Measurements from ENCODE around the gene ADAMTSL1. TPM values are rescaled to one million over a fixed set of nuclear protein-coding genes. Genes with fewer than 3 reads are reported as not detected.

The ADAMTSL1 gene
- total and polyA plus RNA-seq, 2 of the 8 experiments (the other 6 are each of a cell fraction or from before 2014, with no cell fraction given): 0.84 to 1.1 TPM

DNA sequence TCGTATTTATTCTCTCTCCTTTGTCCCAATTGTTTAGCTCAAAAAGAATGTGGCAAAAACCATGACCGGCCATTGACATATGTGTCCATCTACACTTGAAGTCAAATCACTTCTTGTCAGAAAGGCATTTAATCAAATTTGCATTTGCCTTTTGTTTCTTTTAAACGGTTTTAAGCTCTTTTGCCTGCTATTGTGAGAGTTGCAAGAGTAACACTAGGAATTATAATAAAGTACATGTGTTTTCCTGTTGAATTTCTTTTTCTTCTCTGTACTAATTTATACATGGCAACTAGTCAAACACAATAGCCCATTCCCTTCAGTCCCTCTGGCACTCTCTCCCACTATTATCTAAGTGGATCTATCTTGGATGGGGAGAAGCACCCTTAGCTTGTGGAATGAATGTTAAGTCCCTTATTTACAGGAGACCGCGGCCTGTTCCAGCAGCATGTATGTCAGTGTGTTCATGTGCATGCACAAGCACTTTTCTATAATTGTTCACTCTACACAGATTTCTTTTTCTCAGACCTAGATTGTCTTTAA lies 3.2 kb downstream of the ADAMTSL1 start:
- no peak overlapping the region for H3K4me3 ChIP-seq (ENCODE audit: extremely low read depth in 1 of 4, insufficient read depth in 2 of 4, low read depth in 3 of 4, low read length in 4 of 4)
- no peak for TF ChIP-seq RXRA (IDR thresholded peaks at IDR 0.05; ENCODE audit: insufficient read depth, low read depth, low read length)
- no peak for TF ChIP-seq CBX5 (IDR thresholded peaks at IDR 0.05; ENCODE audit: low read depth, low read length)
- no peak for TF ChIP-seq SRF (IDR thresholded peaks at IDR 0.05; ENCODE audit: low read depth, low read length)
- no peak for TF ChIP-seq CHD2 (IDR thresholded peaks at IDR 0.05; ENCODE audit: low read length)
- no peak for TF ChIP-seq ZNF274 (IDR thresholded peaks at IDR 0.05; ENCODE audit: borderline replicate concordance, extremely low read depth, low read length)
- TF ChIP-seq RNF2 (IDR thresholded peaks at IDR 0.05; ENCODE audit: borderline replicate concordance, low read depth, low read length, missing control alignments, poor library complexity, severe bottlenecking): no peak
- TF ChIP-seq TBP (IDR thresholded peaks at IDR 0.05; ENCODE audit: low read depth, low read length): no peak
- TF ChIP-seq RAD21 (IDR thresholded peaks at IDR 0.05 in 1 of 2, conservative IDR thresholded peaks at IDR 0.05 in 1 of 2; ENCODE audit: low read depth in 2 of 2, low read length in 2 of 2): no peak
- TF ChIP-seq KDM1A (IDR thresholded peaks at IDR 0.05; ENCODE audit: borderline replicate concordance, low read length): no peak
- TF ChIP-seq, protein P1, sequence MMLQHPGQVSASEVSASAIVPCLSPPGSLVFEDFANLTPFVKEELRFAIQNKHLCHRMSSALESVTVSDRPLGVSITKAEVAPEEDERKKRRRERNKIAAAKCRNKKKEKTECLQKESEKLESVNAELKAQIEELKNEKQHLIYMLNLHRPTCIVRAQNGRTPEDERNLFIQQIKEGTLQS (IDR thresholded peaks at IDR 0.05; ENCODE audit: insufficient read depth, low read depth, low read length): no peak
- TF ChIP-seq HDAC2 (IDR thresholded peaks at IDR 0.05; ENCODE audit: borderline replicate concordance in 1 of 2, low read depth in 2 of 2, low read length in 2 of 2): no peak
- TF ChIP-seq HDAC6 (IDR thresholded peaks at IDR 0.05; ENCODE audit: low read depth, low read length): no peak

More for the DNA sequence above, 3.2 kb downstream of the ADAMTSL1 start:
- no peak overlapping the region for H3K56ac ChIP-seq (replicated peaks; ENCODE audit: insufficient read length, low read depth, low read length)
- H3K14ac ChIP-seq (ENCODE audit: insufficient read length): no peak overlapping the region
- no peak overlapping the region for H2AK5ac ChIP-seq (ENCODE audit: low read depth, low read length)
- H3K23me2 ChIP-seq (ENCODE audit: low read depth, low read length): peaks cover 5% of the 10 kb centered on the region; the same call in 1 of the 2 replicates
- no peak overlapping the region for H3K9ac ChIP-seq (replicated peaks in 1 of 4; ENCODE audit: extremely low read depth in 1 of 4, low read depth in 3 of 4, low read length in 3 of 4)
- no peaks in the 10 kb centered on the region for H4K20me1 ChIP-seq (replicated peaks in 1 of 2; ENCODE audit: control insufficient read depth in 1 of 2, insufficient read depth in 2 of 2, low read length in 2 of 2)
- H3K27me3 ChIP-seq (replicated peaks in 1 of 4; ENCODE audit: control insufficient read depth in 3 of 4, extremely low read depth in 1 of 4, insufficient read depth in 3 of 4, low read length in 3 of 4): no peaks in the 10 kb centered on the region
- peaks cover 5 to 11% (median 7%) of the 10 kb centered on the region in 4 experiments; a peak in 6 of 7 replicates for H3K4me1 ChIP-seq (replicated peaks in 1 of 4; ENCODE audit: control insufficient read depth in 3 of 4, insufficient read depth in 4 of 4, low read length in 3 of 4)
- H4K8ac ChIP-seq (ENCODE audit: extremely low read depth, insufficient read depth, low read length): no peak overlapping the region
- no peak for DNase-seq (ENCODE audit: low read depth in 1 of 2, low spot score in 2 of 2)
- ChIA-PET CTCF (ENCODE audit: partially characterized antibody) (interaction anchor here (1.2 to 2.0 kb wide), 3 partner anchors 9 to 23 kb away, joined by 3 to 4 read pairs (median 3); no protein-coding TSS in a partner anchor), POLR2A (ENCODE audit: partially characterized antibody) (no interaction called here)
- H3K79me1 ChIP-seq (ENCODE audit: low read depth, low read length): no peaks in the 10 kb centered on the region
- no peaks in the 10 kb centered on the region for H3K79me2 ChIP-seq (ENCODE audit: control insufficient read depth in 1 of 2, insufficient read depth in 2 of 2, low read length in 2 of 2)
- no peak overlapping the region for H3K18ac ChIP-seq (ENCODE audit: extremely low read depth, low read length)
- no peak overlapping the region for H2BK15ac ChIP-seq (ENCODE audit: low read length)
- H2BK20ac ChIP-seq (ENCODE audit: low read length): no peak overlapping the region
- no peak overlapping the region for H3K4me2 ChIP-seq (ENCODE audit: insufficient read depth in 1 of 2, low read depth in 2 of 2, low read length in 2 of 2)
- no peak overlapping the region for H2BK12ac ChIP-seq (ENCODE audit: low read depth, low read length)
- no peak overlapping the region for H2BK5ac ChIP-seq (ENCODE audit: low read depth, low read length)
- H2AFZ ChIP-seq (ENCODE audit: low read length): no peak overlapping the region
- H3K23ac ChIP-seq (ENCODE audit: insufficient read length): no peak overlapping the region
- no peaks in the 10 kb centered on the region for H3K36me3 ChIP-seq (ENCODE audit: control insufficient read depth in 2 of 4, insufficient read depth in 4 of 4, low read length in 3 of 4)
- WGBS, 2 experiments (ENCODE audit: extremely low coverage in 1 of 2, insufficient coverage in 1 of 2, insufficient read length in 1 of 2, insufficient replicate concordance in 2 of 2, low coverage in 1 of 2, low lambda C conversion rate in 2 of 2, missing lambda C conversion rate in 1 of 2): 86% methylated on average over 5 of the region's 5 CpGs; no CpG with 5 or more reads in 1 of the 2 experiments
- no peak overlapping the region for H3K27ac ChIP-seq (ENCODE audit: low read depth, low read length)
- H3K4ac ChIP-seq (replicated peaks; ENCODE audit: insufficient read length, low read depth, low read length): no peak overlapping the region
- no peak for FAIRE-seq
- H4K91ac ChIP-seq (replicated peaks; ENCODE audit: insufficient read length, low read length): no peak overlapping the region
- H4K5ac ChIP-seq (ENCODE audit: insufficient read length, low read depth, low read length): no peak overlapping the region
- no peak overlapping the region for H2BK120ac ChIP-seq (replicated peaks; ENCODE audit: low read depth, low read length)
- H3K9me3 ChIP-seq (ENCODE audit: insufficient read depth in 2 of 2, low read depth in 1 of 2, low read length in 1 of 2): no peaks in the 10 kb centered on the region

Data from H1 (cell line).